ENCODE data around the gene CD3E. TPM values are rescaled to one million over a fixed set of nuclear protein-coding genes. Genes with fewer than 3 reads are reported as not detected.

Gene CD3E
- polyA plus RNA-seq, 3 donors: 0.30 to 0.57 (median 0.35) TPM

GRCh38 chr11:118321386-118322082 is 17.0 kb downstream of the CD3E start:
- no peak for DNase-seq (ENCODE audit: low read depth in 3 of 3, low spot score in 2 of 3)

DNA sequence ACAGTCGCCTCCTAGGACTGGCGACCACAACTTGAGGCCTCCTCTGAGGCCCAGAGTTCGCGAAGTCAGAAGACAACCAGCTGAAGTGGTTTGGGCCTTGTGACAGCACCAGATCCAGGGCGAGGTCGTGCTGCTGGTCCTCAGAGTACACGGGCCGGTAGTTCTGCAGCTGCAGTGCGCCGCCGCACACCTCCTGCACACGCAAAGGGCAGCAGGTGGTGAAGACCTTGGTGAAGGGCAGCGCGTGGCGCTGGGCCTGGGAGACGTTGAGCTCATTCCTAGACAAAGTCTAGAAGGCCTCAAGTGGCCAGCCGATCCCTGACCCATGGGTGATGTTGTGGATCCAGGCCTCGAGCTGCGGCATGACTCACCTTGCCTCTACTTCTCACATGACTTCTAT is 18.2 kb downstream of the CD3E start:
- DNase-seq (ENCODE audit: low read depth in 3 of 3, low spot score in 2 of 3): no peak

DNA sequence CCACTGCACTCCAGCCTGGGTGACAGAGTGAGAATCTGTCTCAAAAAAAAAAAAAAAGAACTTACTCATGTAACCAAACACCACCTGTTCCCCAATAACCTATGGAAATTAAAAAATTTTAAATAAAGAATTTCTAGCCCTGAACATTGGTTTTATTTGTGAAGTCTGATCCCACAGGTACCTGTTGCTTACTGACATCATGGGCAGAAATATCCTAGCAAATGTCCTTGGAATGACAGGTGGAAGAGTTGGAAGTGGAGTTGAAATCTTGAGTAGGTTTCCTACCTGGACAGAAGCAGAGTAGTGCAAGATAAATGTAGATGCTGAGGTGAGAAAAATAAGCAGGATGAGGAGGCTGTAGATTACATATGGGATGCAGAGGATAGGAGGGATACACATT is 20.8 kb downstream of the CD3E start:
- no peak for DNase-seq (ENCODE audit: low read depth in 3 of 3, low spot score in 2 of 3)

GRCh38 chr11:118328745-118329144 is 24.2 kb downstream of the CD3E start:
- DNase-seq (ENCODE audit: low read depth in 3 of 3, low spot score in 2 of 3): no peak

DNA sequence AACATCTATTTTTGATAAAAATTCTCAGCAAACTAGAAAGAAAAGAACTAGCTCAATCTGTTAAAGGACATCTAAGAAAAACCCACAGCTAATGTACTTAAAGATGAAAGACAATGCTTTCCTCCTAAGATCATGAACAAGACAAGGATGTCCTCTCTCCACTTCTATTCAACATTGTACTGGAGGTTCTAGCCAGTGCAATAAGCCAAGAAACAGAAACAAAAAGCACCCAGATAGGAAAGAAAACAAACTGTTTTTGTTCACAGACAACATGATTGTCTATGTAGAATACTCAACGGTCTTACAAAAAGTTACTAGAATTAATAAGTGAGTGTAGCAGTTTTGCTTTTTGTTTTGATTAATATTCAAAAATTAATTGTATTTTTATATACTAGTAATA is 30.2 kb downstream of the CD3E start:
- DNase-seq (ENCODE audit: low read depth in 3 of 3, low spot score in 2 of 3): no peak

DNA sequence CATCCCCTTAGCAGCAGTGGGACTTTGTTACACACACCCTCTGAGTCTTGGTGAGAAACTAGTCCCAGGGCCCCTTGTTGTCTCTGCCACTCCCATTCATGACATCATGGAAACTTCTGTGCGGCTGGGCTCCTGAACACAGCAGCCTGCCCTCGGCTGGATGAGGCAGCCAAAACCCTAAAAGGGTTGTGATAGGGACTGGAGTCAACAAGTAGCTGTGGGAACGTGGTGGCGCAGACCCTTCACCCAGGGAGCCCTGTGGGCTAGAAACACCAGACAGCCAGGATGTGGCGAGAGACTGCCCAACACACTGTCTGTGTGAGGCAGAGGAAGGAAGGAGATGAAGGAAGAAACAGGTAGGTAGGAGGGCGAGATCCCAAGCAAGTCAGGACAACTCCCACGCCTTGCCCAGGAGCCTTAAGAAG is 34.1 kb downstream of the CD3E start:
- DNase-seq (ENCODE audit: low read depth in 3 of 3, low spot score in 2 of 3): no peak

DNA sequence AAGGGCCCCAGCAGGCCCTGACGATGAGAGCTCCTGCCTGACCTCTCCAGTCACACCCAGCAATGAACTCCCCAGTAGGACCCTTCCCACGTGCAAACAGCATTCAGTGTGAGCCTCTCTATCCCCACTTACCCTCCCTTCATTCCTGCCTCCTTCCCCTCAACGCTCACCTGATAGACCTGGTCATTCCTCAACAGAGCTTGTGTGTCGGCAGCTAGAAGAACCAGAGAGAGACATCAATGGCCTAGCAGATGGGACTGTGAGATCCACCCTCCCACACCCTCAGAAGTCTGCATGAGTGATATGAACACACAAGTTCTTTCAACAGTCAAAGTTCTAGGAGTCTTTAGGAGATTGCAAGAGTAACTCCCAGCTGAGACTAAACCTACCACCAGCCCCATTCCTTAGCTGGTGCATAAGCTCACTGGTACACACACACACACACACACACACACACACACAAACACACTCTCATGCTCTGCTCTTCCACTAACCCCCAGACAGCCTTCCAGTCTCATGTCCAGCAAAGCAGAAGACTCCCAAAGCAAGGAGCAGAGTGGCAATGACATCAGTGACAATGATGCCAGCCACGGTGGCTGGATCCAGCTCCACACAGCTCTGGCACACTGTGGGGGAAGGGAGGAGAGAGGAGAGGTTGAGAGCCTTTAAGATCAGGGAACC is 34.9 kb downstream of the CD3E start:
- no peak for DNase-seq (ENCODE audit: low read depth in 3 of 3, low spot score in 2 of 3)

DNA sequence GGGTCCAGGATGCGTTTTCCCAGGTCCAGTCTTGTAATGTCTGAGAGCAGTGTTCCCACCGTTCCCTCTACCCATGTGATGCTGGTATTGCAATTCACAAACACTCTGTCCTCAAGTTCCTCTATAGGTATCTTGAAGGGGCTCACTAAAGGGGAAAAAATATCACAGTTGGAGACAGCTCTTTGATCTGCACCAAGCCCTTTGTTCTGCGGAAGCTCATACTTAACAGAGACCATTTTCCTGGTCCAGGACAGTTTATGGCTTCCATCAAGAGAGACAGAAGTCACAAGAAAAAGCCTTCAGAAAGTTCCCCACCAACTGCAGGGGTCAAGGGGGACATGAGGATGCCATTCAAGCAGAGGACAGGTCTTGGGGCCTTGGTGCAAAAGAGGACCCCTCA is 35.9 kb downstream of the CD3E start:
- no peak for DNase-seq (ENCODE audit: low read depth in 3 of 3, low spot score in 2 of 3)

DNA sequence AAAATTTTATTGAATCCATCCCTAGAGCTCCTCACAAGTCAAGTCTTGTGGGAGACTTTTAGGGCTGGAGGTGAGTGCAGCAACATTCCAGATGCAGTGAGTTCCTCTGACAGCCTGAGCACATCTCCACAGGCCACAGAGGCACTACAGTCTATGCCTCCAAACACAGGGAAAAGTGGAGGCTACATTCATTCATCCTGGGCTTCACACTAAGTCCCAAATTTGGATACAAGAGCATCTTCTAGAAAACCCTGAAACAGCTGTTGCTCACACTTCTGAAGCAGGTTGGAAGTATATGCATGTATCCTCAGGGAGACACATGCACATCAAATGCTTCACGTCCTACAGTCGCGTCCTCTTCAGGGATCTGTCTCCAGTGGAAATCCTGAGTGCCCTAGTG is 36.7 kb downstream of the CD3E start:
- no peak for DNase-seq (ENCODE audit: low read depth in 3 of 3, low spot score in 2 of 3)

GRCh38 chr11:118341815-118342489 is 37.4 kb downstream of the CD3E start:
- DNase-seq (ENCODE audit: low read depth in 3 of 3, low spot score in 2 of 3): no peak

- no peak for DNase-seq (ENCODE audit: low read depth in 3 of 3, low spot score in 2 of 3)
Measured at GRCh38 chr11:118342503-118343161, 38.1 kb downstream of the CD3E start, which contains the start of gene CD3D. CD3D (minus strand) TSS chr11:118342705; CDS start chr11:118342607, 98 bp downstream.

DNA sequence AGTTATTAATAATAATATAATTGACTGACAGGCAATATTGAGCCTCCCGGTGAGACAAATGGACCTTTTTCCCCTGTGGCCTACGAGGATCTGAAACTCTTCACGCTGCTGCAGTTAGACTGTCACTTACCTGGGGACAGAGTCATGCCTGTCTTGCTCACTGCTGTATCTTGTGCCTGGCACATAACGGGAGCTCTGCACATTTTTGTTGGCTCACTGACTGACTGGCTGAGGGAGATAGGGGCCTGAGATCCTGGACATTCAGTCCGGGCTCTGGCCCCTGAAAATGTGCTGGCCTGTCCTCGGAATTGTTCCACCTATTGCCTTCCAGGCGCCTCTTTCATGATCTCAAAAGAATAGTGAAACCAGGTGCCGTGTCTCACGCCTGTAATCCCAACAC is 38.7 kb downstream of the CD3E start:
- no peak for DNase-seq (ENCODE audit: low read depth in 3 of 3, low spot score in 2 of 3)

- DNase-seq (ENCODE audit: low read depth in 3 of 3, low spot score in 2 of 3): no peak
Measured at GRCh38 chr11:118343981-118344515, 39.5 kb downstream of the CD3E start, which contains the start of gene CD3G. CD3G (plus strand) TSS chr11:118344344; CDS start chr11:118344424, 80 bp downstream.

DNA sequence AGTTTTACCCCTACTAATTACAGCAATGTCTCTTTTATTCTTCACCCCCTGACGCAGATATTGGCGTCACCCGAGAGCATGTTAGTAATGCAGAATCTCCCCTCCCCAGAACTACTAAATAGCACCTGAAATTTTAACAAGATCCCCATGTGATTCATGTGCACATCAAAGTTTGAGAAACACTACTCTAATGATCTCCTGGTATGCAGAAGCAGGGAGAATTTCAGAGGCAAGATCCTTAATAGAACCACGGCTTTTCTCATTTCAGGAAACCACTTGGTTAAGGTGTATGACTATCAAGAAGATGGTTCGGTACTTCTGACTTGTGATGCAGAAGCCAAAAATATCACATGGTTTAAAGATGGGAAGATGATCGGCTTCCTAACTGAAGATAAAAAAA is 44.9 kb downstream of the CD3E start:
- DNase-seq (ENCODE audit: low read depth in 3 of 3, low spot score in 2 of 3): no peak

GRCh38 chr11:118353084-118353710 is 48.7 kb downstream of the CD3E start:
- peak in 2 of 3 donors; percentile 2 to 3 for DNase-seq (ENCODE audit: low read depth in 3 of 3, low spot score in 2 of 3)

- no peak for DNase-seq (ENCODE audit: low read depth in 3 of 3, low spot score in 2 of 3)
Measured at GRCh38 chr11:118358071-118358470, 53.5 kb downstream of the CD3E start.

DNA sequence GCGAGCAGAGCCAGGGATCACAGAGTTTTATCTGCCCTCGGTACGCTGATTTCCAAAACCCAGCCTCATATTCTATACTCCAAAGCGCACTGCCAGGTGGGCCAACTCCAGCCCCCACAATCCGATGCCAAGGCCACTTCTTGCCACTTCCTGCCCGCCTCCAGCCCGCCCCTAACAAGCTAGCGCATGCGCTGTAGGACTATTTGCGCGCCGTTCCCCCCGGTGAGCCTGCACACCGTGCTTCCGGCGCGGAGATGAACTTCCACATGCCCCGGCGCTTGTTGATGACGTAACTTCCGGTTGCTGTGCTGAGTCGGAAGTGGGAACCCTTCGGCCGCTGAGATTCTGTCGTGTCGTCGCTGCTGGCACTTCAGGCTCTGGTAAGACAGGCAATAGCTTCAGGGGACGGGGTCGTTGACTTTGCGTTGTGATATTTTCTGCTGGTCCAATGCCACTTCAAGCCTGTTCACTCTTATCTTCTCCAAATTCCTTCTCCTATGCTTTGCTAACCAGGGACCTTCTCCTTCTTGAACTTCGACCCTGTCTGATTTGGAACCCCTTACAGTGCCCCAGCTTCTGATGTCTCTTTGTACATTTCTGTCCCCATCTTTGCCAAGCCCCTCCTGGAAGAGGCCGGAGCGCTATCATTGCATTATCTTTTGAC is 54.9 kb downstream of the CD3E start, which contains the start of gene UBE4A:
Gene UBE4A, plus strand, starts transcription at position 306 of the 664 bp plus-strand sequence. CDS start 5,481 bp downstream, outside the sequence.
- peak; percentile 87 to 91 (median 90) for DNase-seq (ENCODE audit: low read depth in 3 of 3, low spot score in 2 of 3)

DNA sequence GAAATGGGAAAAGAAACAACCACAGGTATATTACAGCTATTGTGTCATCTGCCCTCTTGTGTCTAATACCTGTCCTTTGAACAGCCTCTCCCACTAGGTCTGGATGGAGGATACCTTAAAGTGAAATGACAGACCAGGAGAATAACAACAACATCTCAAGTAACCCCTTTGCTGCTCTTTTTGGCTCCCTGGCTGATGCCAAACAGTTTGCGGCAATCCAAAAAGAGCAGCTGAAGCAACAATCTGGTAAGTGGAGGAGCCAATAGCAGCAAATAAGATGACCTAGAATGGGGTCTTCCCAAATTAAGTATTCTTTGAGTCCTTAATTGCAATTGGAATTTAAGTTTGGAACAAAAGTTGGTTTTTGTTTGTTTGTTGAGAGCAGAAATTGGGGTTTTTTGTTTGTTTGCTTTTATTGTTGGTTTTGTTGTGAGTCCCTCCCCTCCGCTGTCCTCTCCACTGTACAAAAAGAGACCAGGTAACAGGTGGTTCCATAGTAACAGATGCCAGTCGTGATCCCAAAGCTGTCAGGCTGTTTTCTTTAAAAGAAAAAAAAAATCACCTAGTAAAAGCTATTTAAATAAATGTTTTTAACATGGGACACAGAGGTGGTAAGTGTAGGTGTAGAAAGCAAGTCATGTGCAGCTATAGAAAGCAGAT is 60.6 kb downstream of the CD3E start:
- no peak for DNase-seq (ENCODE audit: low read depth in 3 of 3, low spot score in 2 of 3)

Data from right renal cortex interstitium (tissue), 3 donors.